HTR-8/SVneo (cell line): ENCODE data around the gene OBSCN.
"Not testable (repeated sequence)": the region's sequence is repeated elsewhere in the genome, so short reads cannot be mapped to it uniquely, and the experiment has no call there.

Source experiments
- DNase-seq: peaks from one replicate; pipeline ENCODE4 v3.0.0; 2011; ENCODE audit warnings: low spot score, mixed read lengths; ENCODE audit not compliant: insufficient read length
- FAIRE-seq: peaks from 2 replicates; lab custom pipeline; 2011; peaks lifted over from hg19 to GRCh38; lab: Jason Lieb, UNC

Gene OBSCN

GRCh38 chr1:228226141-228226874, 18.5 kb downstream of the OBSCN start:
- FAIRE-seq (no peak), DNase-seq (no peak)

- DNase-seq: no peak
Observed at GRCh38 chr1:228226956-228227791, 19.3 kb downstream of the OBSCN start.

DNA sequence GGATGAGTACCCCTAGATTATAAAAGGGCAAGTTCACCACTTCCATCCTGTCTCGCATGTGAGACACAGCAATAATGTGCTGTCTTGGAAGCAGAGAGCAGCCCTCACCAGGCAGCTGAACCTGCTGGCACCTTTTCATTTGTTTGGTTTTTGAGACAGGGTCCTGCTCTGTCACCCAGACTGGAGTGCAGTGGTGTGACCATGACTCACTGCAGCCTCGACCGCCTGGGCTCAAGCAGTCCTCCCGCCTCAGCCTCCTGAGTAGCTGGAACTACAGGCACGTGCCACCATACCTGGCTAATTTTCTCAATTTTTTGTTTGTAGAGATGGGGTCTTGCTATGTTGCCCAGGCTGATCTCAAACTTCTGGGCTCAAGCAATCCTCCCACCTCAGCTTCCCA, 20.3 kb downstream of the OBSCN start:
- not testable (repeated sequence) for DNase-seq, FAIRE-seq

More at GRCh38 chr1:228226956-228227791, 19.3 kb downstream of the OBSCN start:
- FAIRE-seq: peak; percentile 26

DNA sequence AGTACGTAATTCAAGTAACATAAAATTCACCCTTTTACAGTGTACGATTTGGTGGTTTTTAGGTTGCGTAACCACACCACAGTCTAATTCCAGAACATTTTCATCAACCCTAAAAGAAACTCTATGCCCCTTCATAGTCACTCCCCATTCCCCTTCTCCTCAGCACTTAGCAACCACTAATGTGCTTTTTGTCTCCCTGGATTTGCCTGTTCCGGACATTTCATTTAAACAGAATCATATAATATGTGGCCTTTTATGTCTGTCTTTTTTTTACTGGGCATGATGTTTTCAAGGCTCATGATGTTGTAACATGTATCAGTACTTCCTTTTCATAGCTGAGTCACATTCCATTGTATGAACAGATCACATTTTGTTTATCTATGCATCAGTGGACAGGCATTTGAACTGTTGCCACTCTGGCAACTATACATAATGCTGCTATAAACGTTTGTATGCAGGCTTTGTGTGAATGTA, 20.8 kb downstream of the OBSCN start:
- no peak for DNase-seq
- FAIRE-seq: no peak

DNA sequence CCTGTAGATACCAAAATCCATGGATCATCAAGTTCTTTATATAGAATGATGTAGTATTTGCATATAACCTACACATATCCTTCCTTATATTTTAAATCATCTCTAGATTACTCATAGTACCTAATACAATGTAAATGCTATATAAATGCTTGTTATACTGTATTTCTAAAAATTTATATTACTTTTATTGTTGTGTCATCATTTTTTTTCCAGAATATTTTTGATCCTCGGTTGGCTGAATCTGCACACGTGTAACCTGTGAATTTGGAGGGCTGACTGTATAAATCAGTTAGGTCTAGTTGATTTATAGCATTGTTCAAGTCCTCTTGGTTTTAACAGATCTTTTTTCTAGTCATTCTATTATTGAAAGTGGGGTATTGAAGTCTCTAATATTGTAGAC, 23.3 kb downstream of the OBSCN start:
- FAIRE-seq: no peak
- no peak for DNase-seq

DNA sequence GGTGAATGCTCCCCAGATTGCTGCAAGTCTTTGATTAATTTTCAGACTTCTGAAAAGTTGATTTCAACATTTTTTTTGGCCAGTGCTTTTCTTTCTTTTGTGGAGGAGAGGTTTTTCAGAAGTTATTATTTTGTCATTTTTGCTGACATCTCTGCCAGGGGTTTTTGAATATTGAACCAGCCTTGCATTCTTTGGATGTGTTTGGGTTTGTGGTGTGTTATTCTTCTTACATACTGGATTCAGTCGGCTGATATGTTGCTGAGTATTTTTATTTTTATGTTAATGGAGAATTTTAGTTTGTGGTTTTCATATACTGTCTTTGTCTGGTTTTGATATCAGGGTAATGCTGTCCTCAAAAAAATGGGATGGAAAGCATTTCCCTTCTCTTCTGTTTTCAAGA, 25.3 kb downstream of the OBSCN start:
- no peak for FAIRE-seq
- DNase-seq: no peak

DNA sequence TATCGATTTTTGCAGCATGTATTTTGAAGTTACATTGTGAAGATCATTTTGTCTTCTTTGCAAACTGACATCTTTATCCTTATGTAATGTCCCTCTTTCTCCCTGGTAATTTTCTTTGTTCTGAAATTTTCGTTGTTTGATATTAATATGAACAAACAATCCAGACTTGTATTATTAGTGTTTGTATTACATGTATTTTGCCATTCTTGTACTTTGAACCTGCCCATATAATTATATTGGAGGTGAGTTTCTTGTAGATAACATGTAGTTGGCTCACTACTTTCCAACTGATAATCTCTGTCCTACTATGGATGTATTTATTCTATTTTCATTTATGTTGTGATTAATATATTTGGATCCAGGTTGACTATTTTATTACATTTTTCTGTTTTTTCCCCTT, 27.1 kb downstream of the OBSCN start:
- DNase-seq (no peak), FAIRE-seq (no peak)

- no peak for FAIRE-seq
- DNase-seq: peak; percentile 19
Observed at GRCh38 chr1:228236744-228237143, 28.9 kb downstream of the OBSCN start.

DNA sequence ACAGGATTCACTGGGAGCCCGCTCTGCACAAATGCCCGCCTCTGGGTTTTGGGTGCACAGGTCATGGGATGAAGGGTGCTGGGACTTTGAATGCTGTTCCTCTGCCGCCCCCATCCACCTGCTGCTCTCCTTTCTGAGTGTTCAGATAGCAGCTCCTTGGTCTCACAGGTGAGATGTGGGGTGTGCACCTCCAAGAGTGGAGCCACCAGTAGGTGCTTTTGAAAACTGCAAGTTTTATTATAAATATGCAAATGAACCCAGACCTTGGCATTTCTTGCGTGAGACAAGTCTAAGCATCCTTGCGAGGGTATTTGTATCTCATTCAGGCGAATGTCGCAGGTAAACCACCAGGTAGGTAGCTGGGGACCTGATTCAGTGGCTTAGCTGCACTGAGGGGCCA, 30.2 kb downstream of the OBSCN start:
- FAIRE-seq: no peak
- DNase-seq: no peak

- FAIRE-seq (peak; percentile 90), DNase-seq (no peak)
Observed at GRCh38 chr1:228238461-228238860, 30.6 kb downstream of the OBSCN start.

GRCh38 chr1:228240411-228241240, 32.8 kb downstream of the OBSCN start:
- no peak for DNase-seq
- FAIRE-seq: peak; percentile 16

GRCh38 chr1:228241259-228241658, 33.4 kb downstream of the OBSCN start:
- no peak for FAIRE-seq
- DNase-seq: no peak

- no peak for FAIRE-seq
Observed at GRCh38 chr1:228242409-228242808, 34.6 kb downstream of the OBSCN start.

DNA sequence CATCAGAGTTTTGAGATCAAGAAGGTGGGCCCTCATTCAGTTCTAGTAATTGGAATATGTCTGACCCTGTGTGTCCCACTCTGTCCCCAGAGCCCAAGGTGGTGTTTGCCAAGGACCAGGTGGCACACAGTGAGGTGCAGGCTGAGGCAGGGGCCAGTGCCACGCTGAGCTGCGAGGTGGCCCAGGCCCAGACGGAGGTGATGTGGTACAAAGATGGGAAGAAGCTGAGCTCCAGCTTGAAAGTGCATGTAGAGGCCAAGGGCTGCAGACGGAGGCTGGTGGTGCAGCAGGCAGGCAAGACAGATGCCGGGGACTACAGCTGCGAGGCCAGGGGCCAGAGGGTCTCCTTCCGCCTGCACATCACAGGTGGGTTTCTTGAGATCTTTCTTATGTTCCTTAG, 35.2 kb downstream of the OBSCN start:
- no peak for DNase-seq
- FAIRE-seq: no peak

More at GRCh38 chr1:228242409-228242808, 34.6 kb downstream of the OBSCN start:
- DNase-seq: no peak

DNA sequence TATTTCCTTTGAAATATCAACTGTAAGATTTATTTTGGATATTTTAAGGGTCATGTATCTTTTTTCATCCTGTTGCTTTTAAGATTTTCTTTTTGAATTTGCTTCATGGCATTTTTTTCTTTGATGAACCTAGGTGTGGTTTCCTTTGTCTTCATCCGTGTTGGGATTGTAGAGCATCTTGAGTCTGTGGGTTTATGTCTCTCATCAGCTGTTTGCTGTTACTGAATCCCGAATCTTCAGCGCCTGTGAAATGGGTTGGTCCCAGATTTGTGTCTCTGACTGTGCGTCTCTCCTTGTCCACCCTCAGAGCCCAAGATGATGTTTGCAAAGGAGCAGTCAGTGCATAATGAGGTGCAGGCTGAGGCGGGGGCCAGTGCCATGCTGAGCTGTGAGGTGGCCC, 36.1 kb downstream of the OBSCN start:
- FAIRE-seq, DNase-seq: not testable (repeated sequence)

GRCh38 chr1:228245111-228245510, 37.3 kb downstream of the OBSCN start:
- FAIRE-seq (peak; percentile 9), DNase-seq (no peak)

DNA sequence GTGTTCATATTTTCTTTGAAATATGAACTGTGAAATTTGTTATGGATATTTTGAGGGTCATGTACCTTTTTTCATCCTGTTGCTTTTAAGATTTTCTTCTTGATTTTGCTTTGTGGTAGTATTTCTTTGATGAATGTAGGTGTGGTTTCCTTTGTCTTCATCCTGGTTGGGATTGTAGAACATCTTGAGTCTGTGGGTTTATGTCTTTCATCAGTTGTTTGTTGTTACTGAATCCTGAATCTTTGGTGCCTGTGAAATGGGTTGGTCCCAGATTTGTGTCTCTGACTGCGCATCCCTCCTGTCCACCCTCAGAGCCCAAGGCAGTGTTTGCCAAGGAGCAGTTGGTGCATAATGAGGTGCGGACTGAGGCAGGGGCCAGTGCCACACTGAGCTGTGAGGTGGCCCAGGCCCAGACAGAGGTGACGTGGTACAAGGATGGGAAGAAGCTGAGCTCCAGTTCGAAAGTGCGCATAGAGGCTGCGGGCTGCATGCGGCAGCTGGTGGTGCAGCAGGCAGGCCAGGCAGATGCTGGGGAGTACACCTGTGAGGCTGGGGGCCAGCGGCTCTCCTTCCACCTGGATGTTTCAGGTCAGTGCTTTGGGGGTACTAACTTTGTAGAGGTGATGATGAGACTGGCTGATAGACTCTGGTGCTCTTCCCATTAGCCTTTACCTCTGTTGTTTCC, 38.5 kb downstream of the OBSCN start:
- no peak for FAIRE-seq
- DNase-seq: no peak

DNA sequence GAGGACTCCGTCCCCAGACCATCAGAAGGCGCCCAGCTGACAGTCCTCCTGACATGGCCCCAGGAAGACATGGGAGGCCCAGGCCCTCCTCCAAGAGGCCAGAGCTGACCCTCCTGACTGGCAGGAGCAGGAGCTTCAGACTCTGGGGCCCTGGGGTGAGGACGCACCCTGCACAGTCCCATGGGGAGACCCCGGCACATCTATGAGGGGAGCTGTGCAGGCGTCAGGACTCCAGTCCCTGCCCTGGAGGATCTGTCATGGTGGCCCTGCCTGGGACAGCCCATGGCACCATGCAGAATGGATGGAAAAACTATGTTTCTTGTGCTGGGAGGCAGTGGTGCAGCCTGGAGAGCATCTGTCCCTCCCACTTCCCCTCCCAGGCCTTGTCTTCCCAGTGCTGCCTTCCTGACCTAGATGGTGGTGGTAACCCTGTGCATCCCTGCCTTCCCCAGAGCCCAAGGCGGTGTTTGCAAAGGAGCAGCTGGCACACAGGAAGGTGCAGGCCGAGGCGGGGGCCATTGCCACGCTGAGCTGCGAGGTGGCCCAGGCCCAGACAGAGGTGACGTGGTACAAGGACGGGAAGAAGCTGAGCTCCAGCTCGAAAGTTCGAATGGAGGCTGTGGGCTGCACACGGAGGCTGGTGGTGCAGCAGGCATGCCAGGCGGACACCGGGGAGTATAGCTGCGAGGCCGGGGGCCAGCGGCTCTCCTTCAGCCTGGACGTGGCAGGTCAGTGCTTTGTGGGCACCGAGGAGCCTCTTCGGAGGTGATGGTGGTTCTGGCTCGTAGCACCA, 41.9 kb downstream of the OBSCN start:
- FAIRE-seq (no peak), DNase-seq (no peak)

DNA sequence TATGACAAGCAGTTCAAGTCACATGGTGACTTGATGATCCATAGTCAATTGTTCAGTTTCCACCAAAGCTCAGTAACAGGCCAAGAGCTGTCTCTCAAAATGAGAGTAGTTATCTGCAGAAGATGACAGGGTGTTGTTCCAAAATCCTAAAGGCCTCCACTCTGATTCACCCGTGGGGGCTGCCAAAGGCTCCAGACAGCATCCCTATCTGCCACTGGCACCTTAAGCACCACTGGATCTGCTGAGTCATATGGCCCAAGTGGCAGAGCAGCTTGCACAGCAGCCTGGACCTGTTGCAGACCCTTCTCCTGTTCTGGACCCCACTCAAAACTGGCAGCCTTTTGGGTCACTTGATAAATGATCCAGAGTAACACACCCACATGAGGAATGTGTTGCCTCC, 44.6 kb downstream of the OBSCN start:
- DNase-seq, FAIRE-seq: not testable (repeated sequence)
